ENCODE measurements around the gene RPS6KB1. TPM values are rescaled to one million over a fixed set of nuclear protein-coding genes. Genes with fewer than 3 reads are reported as not detected.
"Not testable (repeated sequence)": the region's sequence is repeated elsewhere in the genome, so short reads cannot be mapped to it uniquely, and the experiment has no call there.

RPS6KB1 gene
- total RNA-seq, 1 donor from 2014 or later: 37.5 TPM

DNA sequence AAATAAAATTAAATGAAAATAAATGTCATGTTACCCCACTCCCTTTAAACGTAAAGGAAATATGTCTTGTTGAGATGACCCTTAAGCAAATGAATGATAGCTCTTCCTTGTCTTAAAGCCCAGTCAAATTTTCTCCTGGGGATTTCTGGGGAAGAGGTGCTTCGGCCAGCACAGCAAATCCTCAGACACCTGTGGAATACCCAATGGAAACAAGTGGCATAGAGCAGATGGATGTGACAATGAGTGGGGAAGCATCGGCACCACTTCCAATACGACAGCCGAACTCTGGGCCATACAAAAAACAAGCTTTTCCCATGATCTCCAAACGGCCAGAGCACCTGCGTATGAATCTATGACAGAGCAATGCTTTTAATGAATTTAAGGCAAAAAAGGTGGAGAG lies 53.5 kb downstream of the RPS6KB1 start:
- DNase-seq: not testable (repeated sequence)

DNA sequence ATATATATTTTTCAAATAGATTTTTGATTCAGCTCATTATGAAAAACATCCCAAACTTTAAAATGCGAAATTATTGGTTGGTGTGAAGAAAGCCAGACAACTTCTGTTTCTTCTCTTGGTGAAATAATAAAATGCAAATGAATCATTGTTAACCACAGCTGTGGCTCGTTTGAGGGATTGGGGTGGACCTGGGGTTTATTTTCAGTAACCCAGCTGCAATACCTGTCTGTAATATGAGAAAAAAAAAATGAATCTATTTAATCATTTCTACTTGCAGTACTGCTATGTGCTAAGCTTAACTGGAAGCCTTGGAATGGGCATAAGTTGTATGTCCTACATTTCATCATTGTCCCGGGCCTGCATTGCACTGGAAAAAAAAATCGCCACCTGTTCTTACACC lies 54.4 kb downstream of the RPS6KB1 start:
- DNase-seq: not testable (repeated sequence)

DNA sequence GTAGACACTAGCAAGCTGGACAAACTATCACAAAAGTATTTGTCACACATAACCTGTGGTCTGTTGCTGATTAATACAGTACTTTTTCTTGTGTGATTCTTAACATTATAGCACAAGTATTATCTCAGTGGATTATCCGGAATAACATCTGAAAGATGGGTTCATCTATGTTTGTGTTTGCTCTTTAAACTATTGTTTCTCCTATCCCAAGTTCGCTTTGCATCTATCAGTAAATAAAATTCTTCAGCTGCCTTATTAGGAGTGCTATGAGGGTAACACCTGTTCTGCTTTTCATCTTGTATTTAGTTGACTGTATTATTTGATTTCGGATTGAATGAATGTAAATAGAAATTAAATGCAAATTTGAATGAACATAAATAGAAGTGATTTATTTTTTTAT lies 57.1 kb downstream of the RPS6KB1 start:
- no peak for DNase-seq

DNA sequence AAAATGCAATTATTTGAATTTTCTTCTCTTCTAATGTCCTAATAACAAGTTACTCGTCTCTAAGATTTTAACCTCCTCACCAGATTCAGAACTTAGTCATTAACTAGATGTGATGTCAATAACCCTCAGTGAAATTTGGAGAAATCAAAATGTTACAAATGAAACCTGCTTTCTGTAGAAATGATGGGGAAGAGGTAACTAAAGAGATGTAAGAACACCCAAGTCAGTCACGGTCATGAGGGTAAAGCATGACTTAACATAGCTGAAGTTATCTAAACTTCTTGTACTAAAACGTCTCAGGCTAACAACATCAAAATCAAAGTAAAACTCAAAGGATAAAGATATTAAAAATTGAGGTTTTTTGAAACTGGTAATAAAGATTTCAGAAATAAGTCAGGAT lies 61.9 kb downstream of the RPS6KB1 start:
- no peak for DNase-seq

DNA sequence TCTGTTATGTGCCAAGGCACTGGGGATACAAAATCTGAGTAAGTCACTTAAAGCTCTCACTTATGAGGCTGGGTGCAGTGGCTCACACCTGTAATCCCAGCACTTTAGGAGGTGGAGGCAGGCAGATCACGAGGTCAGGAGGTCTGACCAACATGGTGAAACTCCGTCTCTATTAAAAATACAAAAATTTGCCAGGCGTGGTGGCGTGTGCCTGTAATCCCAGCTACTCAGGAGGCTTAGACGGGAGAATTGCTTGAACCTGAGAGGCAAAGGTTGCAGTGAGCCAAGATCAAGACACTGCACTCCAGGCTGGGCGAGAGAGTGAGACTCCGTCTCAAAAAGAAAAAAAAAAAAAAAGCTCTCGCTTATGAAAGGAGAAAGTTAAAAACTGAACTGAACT lies 66.7 kb downstream of the RPS6KB1 start:
- not testable (repeated sequence) for DNase-seq

DNA sequence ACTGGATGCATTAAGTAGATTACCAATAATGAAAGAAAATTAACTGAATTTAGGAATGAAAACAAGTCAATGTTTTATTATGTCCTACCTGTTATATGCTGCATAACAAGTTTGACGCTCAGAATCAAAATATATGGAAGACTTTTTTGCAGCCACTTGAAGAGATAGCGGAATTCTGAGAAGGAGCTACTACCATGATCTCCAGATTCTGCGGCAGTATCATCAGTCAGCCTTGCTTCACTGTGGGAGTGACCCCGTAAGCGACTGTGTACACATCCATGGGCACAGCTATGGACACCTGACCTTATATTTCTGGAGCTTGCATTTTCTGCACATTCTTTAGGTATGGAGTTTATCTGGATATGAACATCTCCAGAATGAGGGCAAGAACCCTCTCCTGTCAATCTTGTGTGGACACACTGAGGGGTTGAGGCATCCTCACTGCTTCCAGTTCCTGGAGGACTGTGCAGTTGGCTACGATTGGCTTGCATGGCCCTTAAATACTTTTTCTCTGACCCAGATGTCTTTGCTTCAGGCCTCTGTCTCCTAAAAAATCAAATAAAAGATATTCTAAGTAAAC lies 69.9 kb downstream of the RPS6KB1 start:
- DNase-seq: no peak

DNA sequence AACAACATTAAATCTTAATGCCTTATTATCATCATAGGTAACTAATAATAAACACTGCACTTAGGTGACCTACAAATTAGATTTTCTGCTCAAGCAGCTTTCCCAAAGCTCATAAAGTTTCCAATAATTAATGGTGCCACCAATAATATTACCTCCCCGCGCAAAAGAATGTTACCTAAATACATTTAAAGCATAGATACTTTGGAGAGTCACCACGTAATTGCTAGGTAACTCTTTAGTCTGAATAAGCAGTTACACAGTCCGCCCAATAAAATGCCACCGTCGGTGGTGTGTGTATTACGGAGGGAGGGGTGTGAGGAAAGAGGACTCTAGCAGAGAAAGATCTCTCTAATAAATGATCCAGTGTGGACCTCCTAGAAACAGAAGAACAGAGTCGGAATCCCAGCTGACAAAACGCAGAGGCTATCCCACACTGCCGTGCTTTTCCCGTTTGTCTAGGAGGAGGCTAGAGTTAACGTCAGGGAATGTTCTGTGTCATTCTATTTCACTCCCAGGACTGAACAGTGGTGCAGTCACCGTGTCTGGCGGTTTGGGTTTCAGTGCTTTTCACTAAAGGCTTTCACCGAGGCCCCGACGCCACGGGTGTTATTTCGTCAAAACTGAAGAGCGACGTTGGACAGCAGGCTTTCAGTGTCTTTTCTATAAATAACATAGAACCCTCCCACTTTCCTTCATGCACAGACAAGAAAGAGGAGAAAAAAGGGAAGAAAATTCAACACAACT lies 71.0 kb downstream of the RPS6KB1 start:
- DNase-seq: peak; percentile 57

DNA sequence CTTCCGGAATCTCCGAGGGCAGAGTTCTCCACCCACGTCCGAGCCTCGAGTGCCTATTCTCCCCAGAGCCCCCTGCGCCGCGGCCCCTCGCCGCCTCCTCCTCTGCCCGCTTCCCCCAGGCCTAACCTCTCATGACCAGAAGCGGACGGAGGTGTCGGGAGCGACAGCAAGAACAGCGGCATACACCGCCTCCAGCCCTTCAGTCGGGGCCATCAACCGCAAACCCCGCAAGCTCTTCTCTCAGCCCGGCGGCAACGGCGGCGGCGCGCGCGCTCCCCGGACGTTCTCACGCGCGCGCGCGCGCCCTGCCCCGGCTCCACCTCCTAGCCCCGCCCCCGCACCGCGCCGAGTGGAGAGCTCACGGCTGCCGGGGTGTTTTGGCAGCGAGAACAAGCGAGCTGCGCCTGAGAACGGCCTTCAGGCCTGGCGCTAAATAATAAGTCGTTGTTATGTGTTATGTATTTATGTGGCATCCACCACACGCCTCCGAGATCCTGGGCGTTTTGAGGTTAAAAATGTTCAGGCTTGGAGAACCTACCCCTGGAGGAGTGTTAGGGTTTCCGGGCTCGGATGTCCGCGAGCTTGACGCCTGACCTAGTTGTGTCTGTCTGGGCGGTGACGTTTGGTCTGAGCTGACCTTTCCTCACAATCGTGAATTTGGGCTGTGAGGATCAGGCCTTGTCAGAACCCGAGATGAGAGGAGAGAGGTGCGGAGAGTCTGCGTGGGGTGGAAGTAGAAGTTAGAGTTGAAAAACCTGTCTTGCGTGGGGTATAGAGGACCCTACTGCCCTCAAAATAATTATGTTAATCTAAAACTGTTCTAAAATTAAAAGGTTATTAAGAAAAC lies 71.8 kb downstream of the RPS6KB1 start, which contains the start of gene RNFT1:
RNFT1 (minus strand) TSS at position 259 of the 847 bp plus-strand sequence; CDS start at position 182, 77 bp downstream.
- peak; percentile 69 for DNase-seq

DNA sequence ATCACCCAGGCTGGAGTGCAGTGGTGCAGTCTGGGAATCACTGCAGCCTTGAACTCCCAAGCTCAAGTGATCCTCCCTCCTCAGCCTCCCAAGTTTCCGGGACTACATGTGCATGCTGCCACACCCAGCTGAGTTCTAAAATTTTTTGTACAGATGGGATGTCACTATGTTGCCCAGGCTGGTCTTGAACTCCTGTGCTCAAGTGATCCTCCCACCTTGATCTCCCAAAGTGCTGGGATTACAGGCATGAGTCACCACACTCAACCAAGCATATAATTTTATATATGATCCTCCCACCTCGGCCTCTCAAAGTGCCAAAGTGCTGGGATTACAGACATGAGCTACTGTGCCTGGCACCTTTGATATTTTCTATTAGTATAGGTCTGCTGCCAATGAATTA lies 78.8 kb downstream of the RPS6KB1 start:
- not testable (repeated sequence) for DNase-seq

DNA sequence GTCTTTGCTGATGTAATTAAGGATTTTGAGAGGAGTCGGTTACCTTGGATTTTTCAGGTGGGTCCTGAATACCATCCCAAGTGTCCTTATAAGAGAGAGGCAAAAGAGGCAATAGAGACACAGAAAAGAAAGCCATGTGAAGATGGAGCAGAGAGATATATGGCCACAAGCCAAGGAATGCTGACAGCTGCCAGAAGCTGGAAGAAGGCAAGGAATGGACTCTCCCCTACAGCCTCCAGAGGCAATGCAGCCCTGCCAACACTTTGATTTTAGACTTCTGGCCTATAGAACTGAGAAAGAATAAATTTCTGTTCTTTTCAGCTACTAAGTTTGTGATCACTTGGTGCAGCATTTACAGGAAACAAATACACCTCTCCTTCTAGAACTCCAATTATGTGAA lies 79.9 kb downstream of the RPS6KB1 start:
- DNase-seq: no peak

DNA sequence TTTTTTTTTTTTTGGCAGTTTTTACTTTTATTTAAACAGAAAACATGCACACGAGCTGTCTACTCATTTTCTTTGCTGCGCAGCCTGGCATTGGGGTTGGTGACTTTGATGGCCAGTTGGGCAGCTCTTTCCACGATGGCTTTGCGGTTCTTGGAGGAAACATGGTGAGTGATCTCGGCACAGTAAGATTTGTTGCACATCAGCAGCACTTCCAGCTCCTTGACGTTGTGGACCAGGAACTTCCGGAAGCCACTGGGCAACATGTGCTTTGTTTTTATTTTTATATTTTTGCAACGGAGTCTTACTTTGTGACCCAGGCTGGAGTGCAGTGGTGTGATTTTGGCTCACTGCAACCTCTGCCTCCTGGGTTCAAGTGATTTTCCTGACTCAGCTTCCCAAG lies 80.6 kb downstream of the RPS6KB1 start:
- DNase-seq: not testable (repeated sequence)

DNA sequence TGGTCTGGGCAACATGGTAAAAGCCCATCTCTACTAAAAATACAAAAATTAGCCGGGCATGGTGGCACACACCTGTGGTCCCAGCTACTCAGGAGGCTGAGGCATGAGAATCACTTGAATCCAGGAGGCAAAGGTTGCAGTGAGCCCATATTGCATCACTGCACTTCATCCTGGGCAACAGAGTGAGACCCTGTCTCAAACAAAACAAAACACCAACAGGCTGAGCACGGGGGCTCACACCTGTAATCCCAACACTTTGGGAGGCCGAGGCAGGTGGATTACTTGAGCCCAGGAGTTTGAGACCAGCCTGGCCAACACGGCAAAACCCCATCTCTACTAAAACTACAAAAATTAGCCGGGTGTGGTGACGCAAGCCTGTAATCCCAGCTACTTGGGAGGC lies 82.2 kb downstream of the RPS6KB1 start:
- not testable (repeated sequence) for DNase-seq

DNA sequence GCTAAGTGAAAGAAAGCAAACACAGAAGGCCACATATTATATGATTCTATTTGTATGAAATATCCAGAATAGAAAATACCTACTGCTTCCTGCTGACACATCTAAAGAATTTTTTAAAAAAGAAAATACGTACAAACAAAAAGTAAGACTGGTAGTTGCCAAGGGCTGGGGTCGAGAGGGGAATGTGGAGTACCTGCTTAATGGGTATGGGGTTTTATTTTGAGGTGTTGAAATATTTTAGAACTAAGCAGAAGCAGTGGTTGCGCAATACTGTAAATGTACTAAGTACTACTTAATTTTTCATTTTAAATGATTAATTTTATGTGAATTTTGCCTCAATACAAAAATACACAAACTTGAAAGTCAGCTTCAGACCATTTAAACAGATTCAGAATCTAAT lies 103.7 kb downstream of the RPS6KB1 start:
- not testable (repeated sequence) for DNase-seq

Small RNA genes within 50 kb of the gene (small RNA-seq; reads per million reads assigned to genes)
- gene RNU6-450P (ENCODE audit: low replicate concordance): not detected
- not detected for gene RPS29P21 (ENCODE audit: low replicate concordance)

Other genes with a start within 250 kb of the RPS6KB1 start
- 19.4 TPM for gene PTRH2, start 185.7 kb upstream of the RPS6KB1 start, total RNA-seq
- gene VMP1, start 185.5 kb upstream of the RPS6KB1 start, total RNA-seq: 203 TPM
- gene TUBD1, start 178 bp upstream of the RPS6KB1 start, total RNA-seq: 8.8 TPM
- gene RNFT1, start 71.6 kb downstream of the RPS6KB1 start, total RNA-seq: 17.5 TPM
- gene HEATR6, start 185.8 kb downstream of the RPS6KB1 start, total RNA-seq: 13.4 TPM